GM23338 (cell line): ENCODE measurements around the gene CHCHD10. TPM values are rescaled to one million over a fixed set of nuclear protein-coding genes. Genes with fewer than 3 reads are reported as not detected.

ENCODE experiments used
- ATAC-seq: fragments of 200-7000 bp; cut with Tn5 transposase; 3 replicates; pipeline ENCODE4 v1.9.1; 2020
- DNase-seq: peaks from one replicate; pipeline ENCODE4 v3.0.0-alpha.2; 2015; ENCODE audit warnings: low spot score
- H2AFZ ChIP-seq: fragments of 200-600 bp; sonication (generic); 2 replicates; pipeline ENCODE4 v1.8.0; 2016; ENCODE audit warnings: antibody characterized with exemption, mild to moderate bottlenecking, moderate library complexity
- H3F3A ChIP-seq: fragments of 200-600 bp; sonication (generic); replicated peaks from 2 replicates; pipeline ENCODE4 v1.8.0; 2017; ENCODE audit warnings: antibody characterized with exemption, mixed run types, low read depth
- H3K27ac ChIP-seq: fragments of 200-600 bp; sonication (generic); 2 replicates; pipeline ENCODE4 v1.6.1; 2016; ENCODE audit warnings: low read depth
- H3K27me3 ChIP-seq: fragments of 200-600 bp; sonication (generic); 2 replicates; pipeline ENCODE4 v1.8.0; 2016; ENCODE audit warnings: mild to moderate bottlenecking, mixed run types, moderate library complexity; ENCODE audit not compliant: insufficient read depth
- H3K36me3 ChIP-seq: fragments of 200-600 bp; sonication (generic); 2 replicates; pipeline ENCODE4 v1.8.0; 2016; ENCODE audit warnings: mild to moderate bottlenecking; ENCODE audit not compliant: insufficient read depth
- H3K4me1 ChIP-seq: fragments of 200-600 bp; sonication (generic); 2 replicates; pipeline ENCODE4 v1.8.0; 2016; ENCODE audit warnings: mild to moderate bottlenecking, moderate library complexity; ENCODE audit not compliant: insufficient read depth
- H3K4me2 ChIP-seq: fragments of 200-600 bp; sonication (generic); 2 replicates; pipeline ENCODE4 v1.7.1; 2017; ENCODE audit warnings: mixed run types
- H3K4me3 ChIP-seq: fragments of 200-600 bp; sonication (generic); 2 replicates; pipeline ENCODE4 v1.6.1; 2016; ENCODE audit warnings: mixed run types
- H3K79me2 ChIP-seq: fragments of 200-600 bp; sonication (generic); replicated peaks from 2 replicates; pipeline ENCODE4 v1.8.0; 2017; ENCODE audit warnings: mild to moderate bottlenecking; ENCODE audit not compliant: insufficient read depth
- H3K9me2 ChIP-seq: fragments of 200-600 bp; sonication (generic); 2 replicates; pipeline ENCODE4 v1.8.0; 2017; ENCODE audit not compliant: insufficient read depth
- H4K20me1 ChIP-seq: fragments of 200-600 bp; sonication (generic); replicated peaks from 2 replicates; pipeline ENCODE4 v1.8.0; 2017; ENCODE audit warnings: mild to moderate bottlenecking; ENCODE audit not compliant: insufficient read depth
- H3K27ac Mint-ChIP-seq: 2 replicates; pipeline ENCODE4 v1.8.0; 2020; ENCODE audit warnings: inconsistent platforms, mild to moderate bottlenecking, moderate library complexity, mixed read lengths
- H3K27me3 Mint-ChIP-seq: 3 replicates; pipeline ENCODE4 v1.8.0; 2022; ENCODE audit warnings: low read depth, mild to moderate bottlenecking, moderate library complexity, mixed read lengths, inconsistent platforms; ENCODE audit not compliant: insufficient read depth, poor library complexity
- H3K36me3 Mint-ChIP-seq: 3 replicates; pipeline ENCODE4 v1.8.0; 2021; ENCODE audit warnings: low read depth, mild to moderate bottlenecking, inconsistent platforms, moderate library complexity, mixed read lengths
- H3K4me1 Mint-ChIP-seq: 3 replicates; pipeline ENCODE4 v1.8.0; 2020; ENCODE audit warnings: mild to moderate bottlenecking, inconsistent platforms, mixed read lengths
- H3K4me3 Mint-ChIP-seq: 3 replicates; pipeline ENCODE4 v1.8.0; 2021; ENCODE audit warnings: moderate library complexity, mild to moderate bottlenecking, inconsistent platforms, mixed read lengths
- H3K9me3 Mint-ChIP-seq: 3 replicates; pipeline ENCODE4 v1.8.0; 2020; ENCODE audit warnings: moderate library complexity, mild to moderate bottlenecking, inconsistent platforms, mixed read lengths
- JUNB ChIP-seq: IDR thresholded peaks from one replicate; pipeline ENCODE4 v1.6.1; 2016; ENCODE audit warnings: antibody characterized with exemption; ENCODE audit not compliant: unreplicated experiment
- POLR2AphosphoS5 ChIP-seq: IDR thresholded peaks from 2 replicates; pipeline ENCODE4 v1.6.1; 2016; ENCODE audit warnings: antibody characterized with exemption, low read depth
- REST ChIP-seq: IDR thresholded peaks from one replicate; pipeline ENCODE4 v1.6.1; 2018; ENCODE audit warnings: antibody characterized with exemption; ENCODE audit not compliant: unreplicated experiment
- ZNF331 ChIP-seq: fragments of 250-450 bp; sonication (Bioruptor Pico); IDR thresholded peaks from 2 replicates; pipeline ENCODE4 v1.5.0; 2020; ENCODE audit warnings: low read depth, mild to moderate bottlenecking, moderate library complexity
- ZNF462 ChIP-seq: fragments of 250-450 bp; sonication (Bioruptor Pico); IDR thresholded peaks from 2 replicates; pipeline ENCODE4 v1.5.0; 2020; ENCODE audit warnings: mild to moderate bottlenecking, moderate library complexity
- polyA plus RNA-seq: library from polyadenylated mRNA; unstranded; fragments of >200 nt; fragmentation: Nextera tagmentation; extraction: Ambion mirVana; gene quantifications from 2 replicates; pipeline ENCODE4 v1.2.1, GENCODE V29; 2016
- total RNA-seq: library from RNA; depleted of rRNA; stranded (reverse); fragments of >200 nt; shearing (Covaris generic); gene quantifications from 2 replicates; pipeline ENCODE4 v1.2.3, GENCODE V29; 2014

CHCHD10 gene
- total and polyA plus RNA-seq, 2 experiments from 2014 or later: 11.4 to 101 TPM

GRCh38 chr22:23816156-23816976 is 48.6 kb upstream of the CHCHD10 start (continued):
- TF ChIP-seq REST (no peak), POLR2AphosphoS5 (no peak), ZNF331 (no peak)

- Histone ChIP-seq H3K79me2 (no peaks in the 10 kb centered on the region), H3K9me2 (0 out of 2 replicates have a peak, but pooled peaks cover 4% of the 10 kb centered on the region), H3K27me3 (no peaks in the 10 kb centered on the region), H3K27ac (no peak overlapping the region), H3K36me3 (peaks cover 40% of the 10 kb centered on the region), H3K4me3 (no peak overlapping the region), H3K4me1 (no peaks in the 10 kb centered on the region), H3K4me2 (no peak overlapping the region), H3F3A (no peaks in the 10 kb centered on the region), H2AFZ (no peak overlapping the region), H4K20me1 (no peaks in the 10 kb centered on the region; the same call in 1 of the 2 replicates)
- no peak for ATAC-seq
- TF ChIP-seq ZNF462 (CRISPR knock-in tag) (no peak), JUNB (no peak), REST (no peak)
- no peaks in the 10 kb centered on the region; the same call in 2 of the 3 replicates for H3K9me3 Mint-ChIP-seq
- no peak for DNase-seq
- no peak overlapping the region for H3K4me3 Mint-ChIP-seq
- H3K27me3 Mint-ChIP-seq: peaks cover 14% of the 10 kb centered on the region
- H3K36me3 Mint-ChIP-seq: peaks cover 92% of the 10 kb centered on the region
- peaks cover 7% of the 10 kb centered on the region; the same call in 2 of the 3 replicates for H3K4me1 Mint-ChIP-seq
- no peak overlapping the region for H3K27ac Mint-ChIP-seq
Observed at GRCh38 chr22:23815541-23816155, 47.9 kb upstream of the CHCHD10 start.
